NCI-H69 (cell line): ENCODE measurements around the gene RNF144B.
"Not testable (repeated sequence)": the region's sequence is repeated elsewhere in the genome, so short reads cannot be mapped to it uniquely, and the experiment has no call there.

Experiments used
- DNase-seq: peaks from one replicate; lab custom pipeline; 2025; lab: John Stamatoyannopoulos, UW

Gene RNF144B

DNA sequence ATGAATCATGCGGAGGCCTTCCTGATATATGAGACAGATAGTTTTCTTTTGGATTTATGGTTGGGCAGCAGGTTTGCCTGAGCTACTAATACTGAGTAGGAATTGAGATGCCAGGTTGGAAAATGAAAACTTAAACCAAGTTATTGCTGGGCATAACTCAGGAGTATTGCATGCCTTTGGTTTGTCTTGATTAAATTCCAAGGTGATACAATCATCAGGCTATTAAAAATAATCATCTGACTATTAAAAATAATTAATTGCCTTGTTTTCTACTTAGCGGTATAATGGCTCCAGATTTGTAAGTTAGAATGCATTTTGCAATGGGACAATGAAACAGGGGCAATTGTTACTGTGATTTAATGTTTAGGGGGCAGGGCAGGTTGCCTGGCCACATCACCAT lies 15.5 kb upstream of the RNF144B start:
- no peak for DNase-seq

DNA sequence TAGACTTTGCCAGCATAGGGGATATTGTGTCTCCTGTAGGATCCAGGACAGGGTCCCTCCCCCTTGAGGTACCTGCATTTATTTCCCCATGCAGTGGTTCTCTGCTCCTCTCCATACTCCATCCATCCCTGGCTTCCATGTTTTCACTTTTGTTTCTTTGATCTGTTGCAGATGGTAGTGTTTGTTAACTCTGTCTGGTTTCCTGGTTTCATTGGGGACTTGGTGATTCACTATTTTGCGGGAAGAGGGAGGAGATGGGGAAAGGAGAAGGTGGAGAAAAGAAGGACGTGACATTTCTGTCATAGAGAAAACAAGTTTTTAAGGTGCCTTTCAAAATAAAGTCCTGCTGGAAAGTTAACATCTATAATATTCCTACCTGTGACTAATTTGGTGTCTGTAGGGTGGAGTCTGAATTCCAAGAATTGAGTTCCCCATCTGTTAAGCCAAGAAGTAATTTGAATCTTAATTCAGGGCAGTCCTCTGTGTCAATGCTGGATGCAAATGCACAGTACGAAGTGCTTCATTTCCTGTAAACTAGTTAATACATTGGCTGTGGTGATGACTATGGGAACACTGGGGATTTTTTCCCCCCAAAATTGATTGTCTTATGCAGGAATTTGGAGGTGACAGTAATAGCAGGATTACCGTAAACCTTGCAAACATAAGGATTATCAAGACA lies 6.9 kb upstream of the RNF144B start:
- DNase-seq = no peak

DNA sequence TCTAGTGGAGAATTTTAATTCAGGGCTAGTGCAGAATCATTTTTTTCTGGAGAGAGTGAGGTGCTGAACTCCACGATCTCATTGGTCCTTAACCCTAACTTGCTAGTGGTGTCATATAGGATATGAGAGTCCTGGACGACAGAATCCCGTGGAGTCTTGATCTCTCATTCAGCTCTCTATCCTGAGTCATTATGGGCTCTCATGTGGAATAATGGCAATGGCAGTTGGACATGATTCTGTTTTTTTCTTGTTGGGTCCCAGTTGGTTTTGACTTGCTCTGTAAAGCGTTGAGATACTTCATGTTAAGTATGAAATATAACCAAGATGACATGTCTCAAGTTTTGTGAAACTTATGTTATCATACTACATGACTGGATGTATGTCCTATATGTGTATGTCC lies 6.3 kb upstream of the RNF144B start:
- no peak for DNase-seq

DNA sequence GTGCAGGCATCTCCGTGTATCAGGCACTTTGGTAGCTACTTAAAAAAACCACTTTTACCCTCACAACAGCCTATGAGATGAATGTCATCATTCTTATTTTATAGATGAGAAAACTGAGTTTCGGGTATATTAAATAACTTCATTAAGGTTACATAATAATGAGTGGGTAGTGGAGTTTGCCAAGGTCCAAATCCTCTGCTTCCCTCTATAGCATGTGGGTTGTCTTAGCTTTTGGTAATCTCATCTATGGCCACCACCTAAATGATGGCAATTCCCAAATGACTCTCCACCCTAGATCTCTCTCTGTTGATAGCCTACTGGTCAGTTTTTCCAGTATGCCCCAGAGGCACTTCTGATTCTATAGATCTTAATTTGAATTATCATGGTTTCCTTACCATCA lies 3.7 kb upstream of the RNF144B start:
- DNase-seq = no peak

DNA sequence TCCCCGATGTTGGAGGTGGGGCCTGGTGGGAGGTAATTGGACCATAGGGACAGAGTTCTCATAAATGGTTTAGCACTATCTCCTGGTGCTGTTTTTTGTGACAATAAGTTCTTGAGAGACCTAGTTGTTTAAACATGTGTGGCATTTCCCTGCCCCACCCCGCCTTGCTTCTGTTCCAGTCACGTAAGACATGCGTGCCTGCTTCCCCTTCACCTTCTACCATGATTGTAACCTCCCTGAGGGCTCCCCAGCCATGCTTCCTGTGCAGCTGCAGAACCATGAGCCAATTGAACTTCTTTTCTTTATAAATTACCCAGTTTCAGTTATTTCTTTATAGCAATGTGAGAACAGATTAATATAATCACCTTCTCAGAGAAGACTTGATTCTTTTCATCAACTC lies 2.5 kb upstream of the RNF144B start:
- DNase-seq = no peak

DNA sequence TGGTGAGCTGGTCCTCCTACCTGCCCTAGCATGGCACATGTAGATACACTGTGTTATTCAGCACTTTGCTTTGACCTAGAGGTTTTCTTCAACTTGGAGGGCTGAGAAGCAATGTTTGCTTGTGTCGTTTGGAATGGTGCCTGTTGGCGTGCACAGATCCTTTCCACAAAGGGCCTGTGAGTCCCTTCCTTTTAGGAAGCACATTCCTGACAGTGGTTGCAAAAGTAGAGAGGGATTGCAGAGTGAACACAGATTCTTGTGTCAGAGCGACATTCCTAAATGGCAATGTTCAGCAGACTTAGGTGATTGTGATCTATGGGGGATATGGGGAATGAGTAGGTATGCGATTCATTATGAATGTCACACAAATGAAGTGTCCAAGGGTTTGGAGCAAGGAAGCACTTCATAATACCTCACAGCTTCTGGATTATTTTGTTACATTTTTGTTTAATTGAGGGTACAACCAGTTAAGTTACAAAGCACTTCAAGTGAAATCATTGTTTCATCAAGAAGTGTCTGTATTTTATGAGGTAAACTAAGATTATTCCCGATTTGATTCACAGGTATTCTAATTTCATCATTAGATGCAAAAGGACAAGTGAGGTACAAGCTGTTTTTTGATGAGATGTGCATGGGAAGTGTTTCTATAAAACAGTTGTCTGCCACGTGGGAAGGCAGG lies 713 bp upstream of the RNF144B start:
- DNase-seq = peak; percentile 29

DNA sequence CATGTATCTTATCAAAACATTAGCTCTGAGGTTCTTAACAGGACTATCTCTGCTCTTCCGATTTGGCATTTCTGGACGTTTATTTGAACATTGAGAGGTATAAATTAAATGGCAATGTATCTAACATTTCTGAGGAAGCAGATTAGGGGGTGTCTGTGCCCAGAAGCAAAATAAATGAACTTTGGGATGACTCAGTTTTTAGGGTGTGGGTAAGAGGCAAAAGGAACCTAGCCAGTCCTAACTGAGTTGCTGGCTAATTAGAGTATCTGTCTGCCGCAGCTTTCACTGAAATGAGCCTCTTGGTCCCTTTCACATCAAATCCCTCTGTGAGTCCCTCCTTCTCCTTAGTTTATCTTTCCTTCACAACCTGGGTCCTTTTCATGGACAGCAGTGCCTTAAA lies 1.1 kb downstream of the RNF144B start:
- DNase-seq = peak; percentile 45

DNA sequence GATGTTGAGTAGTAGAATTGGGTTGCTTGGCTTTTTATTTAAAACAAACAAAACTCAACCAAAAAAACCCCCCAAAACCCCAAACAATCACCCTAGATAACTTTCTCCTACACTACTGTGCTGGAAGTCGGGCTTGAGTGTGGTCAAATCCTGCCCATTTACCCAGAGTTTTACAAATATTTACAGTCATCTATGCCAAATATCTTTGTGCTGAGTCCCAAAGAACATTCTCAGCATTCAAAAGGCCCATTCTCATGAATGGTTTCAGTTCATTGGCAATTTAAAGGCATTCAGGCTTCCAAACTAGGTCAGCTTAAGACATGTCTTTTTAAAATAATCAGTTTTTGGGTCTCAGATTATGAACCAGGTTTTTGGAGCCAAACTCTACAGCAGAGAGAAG lies 1.8 kb downstream of the RNF144B start:
- peak; percentile 16 for DNase-seq

DNA sequence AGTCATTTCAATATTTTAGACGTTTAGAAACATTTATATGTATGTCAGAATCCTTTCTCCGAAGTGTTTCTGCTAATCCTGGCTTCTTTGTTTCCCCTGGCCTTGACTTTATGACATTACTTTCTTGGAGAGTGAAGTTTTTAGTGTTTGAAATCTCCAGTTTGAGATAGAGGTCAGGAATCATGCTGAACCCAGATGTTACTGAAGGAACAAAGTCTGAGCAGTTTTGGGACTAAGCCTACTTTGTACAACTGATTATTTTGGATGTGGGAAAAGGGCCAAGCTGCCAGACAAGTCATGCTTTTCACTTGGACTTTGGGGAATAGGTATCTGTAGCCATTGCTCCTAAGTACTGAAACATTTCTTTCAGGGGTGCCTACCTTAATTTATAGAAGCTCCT lies 2.3 kb downstream of the RNF144B start:
- DNase-seq = no peak

DNA sequence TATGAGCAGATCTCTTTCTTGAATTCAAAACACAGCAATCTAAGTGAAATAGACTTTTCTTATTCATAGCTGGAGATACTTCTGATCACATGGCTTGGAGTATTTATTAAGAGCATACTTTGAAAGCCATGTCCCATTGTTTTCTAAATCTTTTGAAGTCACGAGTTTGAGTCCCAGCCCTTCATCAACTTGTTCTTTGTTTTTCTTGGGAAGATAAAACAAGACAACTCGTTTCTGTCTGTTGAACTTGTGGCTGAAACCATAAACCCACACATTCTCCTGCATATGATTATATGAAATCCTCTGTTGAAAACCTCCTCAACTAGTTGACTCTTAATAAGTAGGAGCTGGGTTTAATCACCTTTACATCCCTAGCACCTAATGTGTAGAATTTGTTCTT lies 3.3 kb downstream of the RNF144B start:
- no peak for DNase-seq

DNA sequence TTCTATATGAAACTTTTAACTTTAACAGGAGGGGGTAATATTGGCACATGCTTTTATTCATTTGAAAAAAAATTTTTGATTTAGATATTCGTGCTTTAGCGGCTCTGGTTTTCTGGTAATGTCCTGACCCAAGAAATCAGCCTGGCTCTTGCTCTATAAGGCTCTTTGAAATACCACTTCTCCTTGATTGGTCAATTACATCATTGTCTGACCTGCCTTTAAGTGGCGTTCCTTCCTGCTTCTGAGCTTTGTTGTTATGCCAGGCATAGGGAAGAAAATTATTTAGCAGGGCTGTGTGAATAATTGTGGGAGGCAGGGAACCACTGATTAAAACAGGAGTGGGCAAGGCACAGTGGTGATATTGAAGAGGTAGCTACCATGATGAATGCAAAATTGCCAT lies 3.9 kb downstream of the RNF144B start:
- peak; percentile 15 for DNase-seq

DNA sequence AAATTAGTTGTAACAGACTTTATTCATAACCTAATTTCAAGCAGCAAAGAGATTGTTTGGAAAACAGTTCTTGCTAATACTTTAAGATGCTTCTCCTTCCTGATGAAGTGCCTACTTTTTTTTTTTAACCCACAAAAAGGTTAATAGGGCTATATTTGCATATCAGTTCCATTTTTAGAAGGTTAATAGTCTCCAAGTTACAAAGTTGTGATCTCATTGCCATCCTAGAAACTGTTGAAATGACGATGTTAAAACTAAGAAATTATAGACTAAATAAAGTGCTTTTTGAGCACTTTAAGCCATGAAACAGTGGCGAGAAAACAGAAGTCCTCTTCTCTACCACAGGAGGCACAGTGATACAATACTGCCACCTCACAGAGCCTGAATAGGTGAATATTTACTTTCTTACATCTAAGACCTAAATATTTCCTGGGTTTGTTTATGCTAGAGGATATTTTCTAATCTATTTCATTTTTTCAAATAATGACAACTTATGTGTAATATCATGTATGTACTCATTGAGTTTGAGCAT lies 5.3 kb downstream of the RNF144B start:
- peak; percentile 10 for DNase-seq

DNA sequence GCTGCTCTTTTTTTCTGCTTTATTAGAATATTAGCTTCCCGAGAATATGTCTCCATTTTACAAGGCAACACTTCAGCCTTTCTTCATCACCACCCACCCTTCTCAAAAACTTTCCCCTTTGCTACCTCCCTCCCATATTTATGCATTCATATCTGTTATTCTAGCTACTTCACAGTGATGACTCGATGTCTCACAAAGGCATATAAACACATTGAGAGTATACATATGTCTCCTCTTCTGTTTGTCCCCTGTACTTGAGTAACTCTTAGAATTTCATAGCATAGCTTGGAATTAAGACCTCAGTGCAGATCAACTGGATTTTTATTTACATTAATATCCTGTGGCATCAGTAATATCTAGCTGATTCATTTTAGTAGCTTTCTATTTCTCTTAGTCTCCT lies 6.5 kb downstream of the RNF144B start:
- DNase-seq = no peak

DNA sequence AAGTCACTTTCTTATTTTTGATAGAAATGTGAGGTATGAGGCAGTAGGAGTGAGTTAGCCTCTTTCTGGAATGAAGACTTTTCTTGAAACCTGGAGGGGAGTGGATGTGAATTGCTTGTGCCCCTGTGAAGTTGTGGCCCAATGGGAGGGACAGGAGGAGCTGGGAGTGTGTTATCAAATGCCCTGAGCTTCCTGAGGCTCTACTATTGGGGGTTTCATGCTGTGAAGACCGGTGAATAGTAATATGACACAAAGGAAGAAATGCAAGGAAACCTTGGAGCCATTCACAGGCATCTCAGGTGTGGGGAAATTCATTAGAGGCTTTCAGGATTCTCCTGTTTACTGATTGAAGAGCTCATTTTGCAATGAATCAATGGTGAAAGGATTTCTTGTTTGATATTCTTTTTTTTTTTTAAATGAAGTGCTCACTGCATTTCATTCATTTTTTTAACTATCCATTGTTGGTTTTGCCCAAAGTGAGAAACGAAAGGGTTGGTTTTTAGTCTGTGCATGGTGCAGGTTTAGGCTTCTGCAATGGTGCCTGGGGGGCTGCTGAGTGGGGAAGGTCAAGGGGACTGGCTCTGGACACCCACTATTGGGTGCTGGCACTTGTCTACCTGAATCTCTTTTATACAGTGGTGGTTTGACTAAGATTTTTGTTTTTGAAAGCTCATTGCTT lies 8.2 kb downstream of the RNF144B start:
- peak; percentile 12 for DNase-seq

DNA sequence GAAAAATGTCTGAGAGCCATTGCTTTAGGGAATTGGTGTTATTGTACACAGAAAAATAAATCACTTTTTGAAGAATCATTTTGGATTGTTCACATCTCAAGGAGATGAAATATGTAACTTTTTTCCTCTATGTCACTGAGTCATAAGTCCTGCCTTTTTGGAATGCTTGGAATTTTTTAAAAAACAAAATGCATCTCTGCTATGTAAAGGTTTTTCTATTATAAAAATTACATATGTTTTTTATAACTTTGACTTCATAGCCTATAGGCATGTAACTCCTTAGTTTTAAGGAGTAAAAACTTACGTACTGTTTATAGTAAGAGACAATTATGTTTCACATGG lies 8.7 kb downstream of the RNF144B start:
- no peak for DNase-seq

DNA sequence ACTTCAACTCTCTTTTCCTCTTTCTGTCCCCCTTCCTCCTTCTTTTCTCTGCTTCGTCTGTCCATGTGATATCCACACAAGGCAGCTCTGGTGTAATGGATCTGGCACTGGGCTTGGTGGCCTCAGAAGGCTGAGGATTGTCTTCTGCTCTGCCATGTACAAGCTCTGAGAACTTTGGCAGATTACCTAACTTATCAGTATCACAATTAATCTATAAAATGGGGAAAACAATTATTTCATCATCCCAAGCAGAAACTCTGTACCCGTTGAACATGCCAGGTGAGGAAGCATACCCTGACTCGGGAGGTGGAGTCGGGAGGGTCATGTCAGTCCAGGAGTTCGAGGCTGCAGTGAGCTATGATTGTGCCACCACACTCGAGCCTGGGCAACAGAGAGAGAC lies 10.6 kb downstream of the RNF144B start:
- no peak for DNase-seq

DNA sequence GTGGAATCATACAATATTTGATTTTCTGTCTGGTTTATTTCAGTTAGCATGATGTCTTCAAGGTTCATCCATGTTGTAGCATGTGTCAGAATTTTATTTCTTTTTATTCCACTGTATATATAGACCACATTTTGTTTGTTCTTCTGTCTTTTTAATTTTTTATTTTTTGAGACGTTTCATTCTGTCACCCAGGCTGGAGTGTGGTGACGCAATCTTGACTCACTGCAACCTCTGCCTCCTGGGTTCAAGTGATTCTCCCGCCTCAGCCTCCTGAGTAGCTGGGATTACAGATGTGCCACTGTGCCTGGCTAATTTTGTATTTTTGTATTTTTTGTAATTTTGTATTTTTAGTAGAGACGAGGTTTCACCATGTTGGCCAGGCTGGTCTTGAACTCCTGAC lies 11.1 kb downstream of the RNF144B start:
- not testable (repeated sequence) for DNase-seq

DNA sequence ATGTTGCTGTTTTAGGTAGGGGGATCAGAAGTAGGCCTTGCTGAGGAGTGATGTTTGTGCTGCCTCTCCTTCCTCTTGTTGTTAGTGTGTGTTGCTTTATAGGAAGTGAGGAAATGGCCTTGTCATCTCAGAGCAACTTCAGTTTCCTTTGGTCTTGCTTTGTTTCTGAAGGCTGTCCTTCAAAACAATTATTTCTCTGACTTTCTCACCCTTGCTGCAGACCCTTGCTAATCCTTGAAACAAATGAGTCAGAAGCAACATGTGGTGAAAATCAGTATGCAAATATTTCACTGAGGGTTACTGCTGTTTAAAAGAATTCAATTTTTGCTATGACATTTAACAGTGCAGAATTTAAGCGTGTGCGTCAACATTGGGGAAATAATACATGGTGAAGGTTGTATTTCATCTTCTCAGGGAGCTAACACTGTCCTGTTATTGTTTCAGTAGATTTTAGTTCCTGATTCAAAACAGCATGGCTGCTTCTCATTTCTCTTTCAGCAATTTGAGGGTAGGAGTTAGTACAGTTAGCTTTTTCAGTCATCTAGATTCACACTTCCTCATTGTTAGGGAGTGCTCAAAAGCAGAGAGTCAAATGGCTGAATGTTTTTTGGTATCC lies 13.8 kb downstream of the RNF144B start:
- no peak for DNase-seq

DNA sequence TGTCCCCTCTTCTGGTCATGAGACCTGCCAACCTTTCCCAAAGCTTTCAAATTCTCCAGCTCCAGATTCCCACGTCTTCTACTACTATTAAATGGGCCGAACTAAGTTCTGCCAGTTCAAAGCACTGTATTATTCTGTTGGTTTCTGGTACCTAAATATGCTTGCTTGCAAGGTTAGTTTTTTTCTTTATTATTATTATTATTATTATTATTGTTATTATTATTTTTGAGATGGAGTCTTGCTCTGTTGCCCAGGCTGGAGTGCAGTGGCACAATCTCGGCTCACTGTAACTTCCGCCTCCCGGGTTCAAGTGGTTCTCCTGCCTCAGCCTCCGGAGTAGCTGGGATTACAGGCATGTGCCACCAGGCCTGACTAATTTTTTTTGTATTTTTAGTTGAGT lies 17.8 kb downstream of the RNF144B start:
- not testable (repeated sequence) for DNase-seq

DNA sequence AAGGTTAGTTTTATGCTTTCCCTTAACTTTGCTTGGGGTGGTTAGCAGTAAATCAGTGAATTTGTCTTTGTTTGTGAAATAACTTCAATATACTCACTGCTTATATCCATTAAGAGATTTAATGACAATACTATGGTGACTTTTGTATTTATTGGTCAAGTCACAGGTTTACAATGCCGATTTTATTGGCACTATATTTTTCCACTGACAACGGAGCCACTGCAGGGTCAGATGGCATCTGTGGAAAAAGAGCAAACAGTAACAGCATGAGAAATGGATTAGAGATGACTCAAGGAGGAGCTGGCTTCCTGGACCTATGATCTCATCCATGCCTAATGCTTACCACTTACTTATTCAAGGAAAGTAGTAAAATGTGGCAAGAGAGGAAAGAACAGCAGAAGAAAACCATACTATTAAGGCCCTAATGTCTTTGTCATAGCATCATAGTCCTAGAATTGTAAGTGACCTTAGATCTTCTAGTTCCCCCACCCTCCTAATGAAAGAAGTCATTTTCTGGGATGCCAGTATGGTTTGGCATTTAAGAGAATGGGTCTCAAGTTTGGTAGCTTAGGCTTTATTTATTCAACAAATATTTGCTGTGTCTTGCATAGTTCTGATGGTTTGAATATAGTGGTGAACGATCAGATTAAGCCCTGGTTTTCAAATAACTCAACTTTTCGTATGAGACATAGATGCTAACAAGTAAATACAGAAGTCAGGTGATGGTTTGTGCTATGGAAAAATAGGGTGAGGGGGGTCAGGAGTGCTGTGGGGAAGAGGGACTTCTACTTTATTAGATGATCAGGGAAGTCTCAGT lies 18.5 kb downstream of the RNF144B start:
- peak; percentile 28 for DNase-seq

DNA sequence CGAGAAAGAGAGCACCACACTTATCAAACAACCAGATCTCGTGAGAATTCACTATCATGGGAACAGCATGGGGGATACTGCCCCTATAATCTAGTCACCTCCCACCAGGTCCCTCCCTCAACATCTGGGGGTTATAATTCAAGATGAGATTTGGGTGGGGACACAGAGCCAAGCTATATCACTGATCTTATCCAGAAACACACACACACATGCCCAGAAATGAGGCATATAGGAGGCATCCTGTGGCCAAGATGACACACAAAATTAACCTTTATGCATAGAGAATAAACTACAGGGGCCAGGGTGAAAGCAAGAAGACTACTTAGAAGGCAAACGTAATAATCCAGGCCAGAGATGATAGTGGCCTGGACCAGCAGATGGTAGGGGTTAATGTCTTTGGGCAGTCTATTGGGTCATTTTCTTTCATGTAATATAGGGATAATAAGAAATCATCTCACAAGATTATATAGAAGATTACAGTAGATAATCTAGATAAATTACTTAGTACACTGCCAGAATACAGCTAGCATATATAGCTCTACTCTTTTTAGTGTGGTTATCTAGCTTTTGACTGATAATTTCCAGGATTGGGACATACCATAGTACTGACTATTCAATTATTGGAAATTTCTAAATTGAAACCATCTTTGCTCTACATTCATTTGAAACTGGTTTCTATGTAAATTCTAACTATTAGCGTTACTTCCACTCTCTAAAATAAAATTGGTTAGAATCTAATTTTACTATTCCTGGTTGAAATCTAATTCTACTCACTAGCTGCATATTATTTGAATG lies 20.0 kb downstream of the RNF144B start:
- DNase-seq = no peak
